H9 (cell line): ENCODE data around the gene METTL26. TPM values are rescaled to one million over a fixed set of nuclear protein-coding genes. Genes with fewer than 3 reads are reported as not detected.

Experiments
- DNase-seq: peaks from one replicate; pipeline ENCODE4 v3.0.0-alpha.2; 2017
- H2AFZ ChIP-seq: one replicate; pipeline ENCODE4 v1.6.1; 2013; ENCODE audit warnings: mild to moderate bottlenecking, low read length, control low read depth, moderate library complexity
- H2AK5ac ChIP-seq: 2 replicates; pipeline ENCODE4 v1.6.1; 2013; ENCODE audit warnings: low read length, control low read depth, mixed read lengths; ENCODE audit not compliant: insufficient read length
- H2BK120ac ChIP-seq: one replicate; pipeline ENCODE4 v1.6.1; 2013; ENCODE audit warnings: low read depth, mild to moderate bottlenecking, low read length, control low read depth, inconsistent platforms; ENCODE audit not compliant: poor library complexity, severe bottlenecking
- H2BK12ac ChIP-seq: 2 replicates; pipeline ENCODE4 v1.6.1; 2013; ENCODE audit warnings: low read length, control low read depth, mixed read lengths, low read depth; ENCODE audit not compliant: insufficient read length
- H2BK15ac ChIP-seq: 2 replicates; pipeline ENCODE4 v1.6.1; 2013; ENCODE audit warnings: low read depth, low read length, control low read depth
- H2BK20ac ChIP-seq: one replicate; pipeline ENCODE4 v1.6.1; 2013; ENCODE audit warnings: low read depth, mild to moderate bottlenecking, low read length, control low read depth, inconsistent platforms; ENCODE audit not compliant: poor library complexity, severe bottlenecking
- H2BK5ac ChIP-seq: 2 replicates; pipeline ENCODE4 v1.6.1; 2013; ENCODE audit warnings: low read length, control low read depth, mixed read lengths; ENCODE audit not compliant: insufficient read length
- H3K14ac ChIP-seq: 2 replicates; pipeline ENCODE4 v1.6.1; 2013; ENCODE audit warnings: low read length, control low read depth; ENCODE audit not compliant: insufficient read depth
- H3K18ac ChIP-seq: 2 replicates; pipeline ENCODE4 v1.6.1; 2013; ENCODE audit warnings: low read depth, mild to moderate bottlenecking, mixed read lengths, low read length, control low read depth; ENCODE audit not compliant: insufficient read length
- H3K23ac ChIP-seq: 2 replicates; pipeline ENCODE4 v1.6.1; 2013; ENCODE audit warnings: low read length, control low read depth, mixed read lengths, low read depth; ENCODE audit not compliant: insufficient read length
- H3K23me2 ChIP-seq: 2 replicates; pipeline ENCODE4 v1.6.1; 2013; ENCODE audit warnings: low read depth, mild to moderate bottlenecking, mixed read lengths, low read length, control low read depth; ENCODE audit not compliant: insufficient read length, poor library complexity, severe bottlenecking
- H3K27ac ChIP-seq: 2 replicates; pipeline ENCODE4 v1.5.1; 2013; ENCODE audit warnings: low read length, control low read depth, mixed read lengths, low read depth; ENCODE audit not compliant: insufficient read length
- H3K27me3 ChIP-seq: 2 replicates; pipeline ENCODE4 v1.6.1; 2013; ENCODE audit warnings: low read length, control low read depth, inconsistent platforms; ENCODE audit not compliant: insufficient read depth
- H3K4ac ChIP-seq: 2 replicates; pipeline ENCODE4 v1.6.1; 2013; ENCODE audit warnings: low read depth, mild to moderate bottlenecking, control low read depth, inconsistent platforms, low read length, moderate library complexity
- H3K4me1 ChIP-seq: 2 replicates; pipeline ENCODE4 v1.6.1; 2013; ENCODE audit warnings: low read length, control low read depth, inconsistent platforms; ENCODE audit not compliant: insufficient read depth
- H3K4me2 ChIP-seq: 2 replicates; pipeline ENCODE4 v1.6.1; 2013; ENCODE audit warnings: low read length, control low read depth, mixed read lengths; ENCODE audit not compliant: insufficient read length, insufficient read depth
- H3K56ac ChIP-seq: 2 replicates; pipeline ENCODE4 v1.6.1; 2013; ENCODE audit warnings: low read depth, mild to moderate bottlenecking, mixed read lengths, low read length, control low read depth; ENCODE audit not compliant: insufficient read length
- H3K79me1 ChIP-seq: 2 replicates; pipeline ENCODE4 v1.6.1; 2013; ENCODE audit warnings: low read depth, mild to moderate bottlenecking, moderate library complexity, low read length, control low read depth, inconsistent platforms; ENCODE audit not compliant: insufficient read depth, poor library complexity, severe bottlenecking
- H3K79me2 ChIP-seq: 2 replicates; pipeline ENCODE4 v1.6.1; 2013; ENCODE audit warnings: low read length, control low read depth, inconsistent platforms; ENCODE audit not compliant: insufficient read depth
- H3K9ac ChIP-seq: 2 replicates; pipeline ENCODE4 v1.6.1; 2013; ENCODE audit warnings: low read length, control low read depth, mixed read lengths; ENCODE audit not compliant: insufficient read length; ENCODE audit errors: extremely low read depth
- H3K9me3 ChIP-seq: one replicate; pipeline ENCODE4 v1.6.1; 2013; ENCODE audit warnings: low read depth, low read length, inconsistent platforms; ENCODE audit not compliant: control insufficient read depth
- H3T11ph ChIP-seq: one replicate; pipeline ENCODE4 v1.6.1; 2013; ENCODE audit warnings: mild to moderate bottlenecking, low read length, control low read depth, inconsistent platforms
- H4K20me1 ChIP-seq: one replicate; pipeline ENCODE4 v1.6.1; 2013; ENCODE audit not compliant: control insufficient read depth, insufficient read length, insufficient read depth
- H4K5ac ChIP-seq: 2 replicates; pipeline ENCODE4 v1.6.1; 2013; ENCODE audit warnings: low read depth, mild to moderate bottlenecking, mixed read lengths, low read length, control low read depth; ENCODE audit not compliant: insufficient read length
- H4K8ac ChIP-seq: replicated peaks from 2 replicates; pipeline ENCODE4 v1.6.1; 2013; ENCODE audit warnings: low read length, control low read depth, mixed read lengths, low read depth; ENCODE audit not compliant: insufficient read length
- H4K91ac ChIP-seq: 2 replicates; pipeline ENCODE4 v1.6.1; 2013; ENCODE audit warnings: low read depth, mild to moderate bottlenecking, moderate library complexity, mixed read lengths, low read length, control low read depth; ENCODE audit not compliant: insufficient read length
- H3K27ac Mint-ChIP-seq, 3 experiments: 2 replicates in 2 of 3; 3 replicates in 1 of 3; pipeline ENCODE4 v1.8.0; 2020 to 2021; ENCODE audit warnings: mixed read lengths in 3 of 3, mild to moderate bottlenecking in 1 of 3, moderate library complexity in 1 of 3
- H3K27me3 Mint-ChIP-seq: 2 replicates; pipeline ENCODE4 v1.8.0; 2021; ENCODE audit warnings: low read depth, mild to moderate bottlenecking, moderate library complexity, mixed read lengths
- H3K36me3 Mint-ChIP-seq, 3 experiments: 2 replicates in 2 of 3; 3 replicates in 1 of 3; pipeline ENCODE4 v1.8.0; 2020 to 2021; ENCODE audit warnings: low read depth in 3 of 3, mixed read lengths in 3 of 3; ENCODE audit not compliant: insufficient read depth in 1 of 3
- H3K4me1 Mint-ChIP-seq, 2 experiments: 2 replicates each; pipeline ENCODE4 v1.8.0; 2020; ENCODE audit warnings: mixed read lengths in 2 of 2
- H3K4me3 Mint-ChIP-seq, 2 experiments: 2 replicates in 1 of 2; 3 replicates in 1 of 2; pipeline ENCODE4 v1.8.0; 2020 to 2021; ENCODE audit warnings: mild to moderate bottlenecking in 2 of 2, mixed read lengths in 2 of 2, moderate library complexity in 1 of 2
- H3K9me3 Mint-ChIP-seq, 2 experiments: 2 replicates in 1 of 2; 3 replicates in 1 of 2; pipeline ENCODE4 v1.8.0; 2020; ENCODE audit warnings: mild to moderate bottlenecking in 2 of 2, mixed read lengths in 2 of 2, moderate library complexity in 1 of 2
- WGBS: extraction: QIAGEN DNeasy Blood & Tissue Kit; methylation state at CpG from one replicate; pipeline ENCODE4 v1.1.7; 2013; ENCODE audit warnings: missing lambda C conversion rate, low lambda C conversion rate, mixed read lengths; ENCODE audit not compliant: insufficient read length; ENCODE audit errors: extremely low coverage; 5-methylcytosine and 5-hydroxymethylcytosine counted together
- total RNA-seq: library from RNA; stranded (reverse); gene quantifications from 2 replicates; pipeline ENCODE4 v1.2.1, GENCODE V29; 2021
- TF ChIP-seq, protein P1 (sequence below): fragments of 200-600 bp; sonication (generic); conservative IDR thresholded peaks from 3 replicates; pipeline ENCODE4 v1.8.0; 2021; ENCODE audit warnings: antibody characterized with exemption, mild to moderate bottlenecking

Gene METTL26
- total RNA-seq, 1 experiment from 2014 or later = 108 TPM

DNA sequence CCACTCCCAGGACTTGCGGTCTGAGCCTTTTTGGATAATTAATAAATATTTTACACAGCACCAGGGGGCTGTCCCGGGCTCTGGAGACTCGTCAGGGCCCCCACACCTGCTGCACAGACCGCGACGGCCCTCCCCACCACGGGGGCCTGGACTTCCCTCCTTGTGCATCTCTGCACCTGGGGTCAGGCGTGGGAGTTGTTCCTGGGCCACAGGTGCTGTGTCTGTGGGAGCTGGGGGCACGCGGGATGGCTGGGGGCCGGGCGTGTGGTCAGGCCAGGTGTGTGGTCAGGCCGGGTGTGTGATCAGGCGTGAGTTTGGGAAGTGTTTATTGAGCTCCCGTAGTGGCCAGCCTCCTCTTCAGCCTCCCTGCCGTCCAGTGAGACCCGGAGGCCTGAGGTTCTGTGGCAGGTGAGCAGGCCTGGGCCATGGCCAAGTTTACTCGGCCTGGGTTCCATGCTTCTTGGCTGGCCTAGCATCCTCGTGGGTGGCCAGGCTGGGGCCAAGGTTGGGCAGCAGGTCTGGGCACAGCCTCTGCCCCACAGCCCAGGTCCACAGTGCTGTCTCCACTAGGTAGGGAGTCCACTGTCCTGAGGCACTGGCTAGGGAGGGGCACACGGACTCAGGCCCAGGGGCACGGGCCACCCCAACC lies 42.2 kb upstream of the METTL26 start:
- Histone ChIP-seq H3T11ph (no peak overlapping the region), H3K4me2 (no peak overlapping the region), H2BK15ac (no peak overlapping the region), H2BK12ac (no peak overlapping the region), H2AFZ (no peak overlapping the region), H3K27ac (no peak overlapping the region), H3K23ac (no peak overlapping the region), H3K23me2 (peaks cover 15% of the 10 kb centered on the region), H2BK20ac (no peak overlapping the region), H3K18ac (no peak overlapping the region), H3K79me1 (no peaks in the 10 kb centered on the region), H2BK5ac (no peak overlapping the region), H4K5ac (no peak overlapping the region), H4K91ac (no peak overlapping the region), H3K9me3 (no peaks in the 10 kb centered on the region), H4K8ac (no peak overlapping the region), H4K20me1 (no peaks in the 10 kb centered on the region), H3K56ac (no peak overlapping the region), H3K9ac (no peak overlapping the region), H3K79me2 (peaks cover 2% of the 10 kb centered on the region; the same call in 1 of the 2 replicates), H2AK5ac (no peak overlapping the region), H3K4me1 (no peaks in the 10 kb centered on the region), H3K4ac (no peak overlapping the region), H3K27me3 (no peaks in the 10 kb centered on the region), H3K14ac (no peak overlapping the region; the same call in 1 of the 2 replicates), H2BK120ac (no peak overlapping the region)
- peaks cover 3% of the 10 kb centered on the region; the same call in 1 of the 2 replicates for H3K27me3 Mint-ChIP-seq
- peaks cover 14 to 27% (median 21%) of the 10 kb centered on the region in 3 experiments; a peak in 6 of 7 replicates for H3K36me3 Mint-ChIP-seq
- H3K4me1 Mint-ChIP-seq = peaks cover 23 to 41% of the 10 kb centered on the region in 2 experiments
- TF ChIP-seq, protein P1, sequence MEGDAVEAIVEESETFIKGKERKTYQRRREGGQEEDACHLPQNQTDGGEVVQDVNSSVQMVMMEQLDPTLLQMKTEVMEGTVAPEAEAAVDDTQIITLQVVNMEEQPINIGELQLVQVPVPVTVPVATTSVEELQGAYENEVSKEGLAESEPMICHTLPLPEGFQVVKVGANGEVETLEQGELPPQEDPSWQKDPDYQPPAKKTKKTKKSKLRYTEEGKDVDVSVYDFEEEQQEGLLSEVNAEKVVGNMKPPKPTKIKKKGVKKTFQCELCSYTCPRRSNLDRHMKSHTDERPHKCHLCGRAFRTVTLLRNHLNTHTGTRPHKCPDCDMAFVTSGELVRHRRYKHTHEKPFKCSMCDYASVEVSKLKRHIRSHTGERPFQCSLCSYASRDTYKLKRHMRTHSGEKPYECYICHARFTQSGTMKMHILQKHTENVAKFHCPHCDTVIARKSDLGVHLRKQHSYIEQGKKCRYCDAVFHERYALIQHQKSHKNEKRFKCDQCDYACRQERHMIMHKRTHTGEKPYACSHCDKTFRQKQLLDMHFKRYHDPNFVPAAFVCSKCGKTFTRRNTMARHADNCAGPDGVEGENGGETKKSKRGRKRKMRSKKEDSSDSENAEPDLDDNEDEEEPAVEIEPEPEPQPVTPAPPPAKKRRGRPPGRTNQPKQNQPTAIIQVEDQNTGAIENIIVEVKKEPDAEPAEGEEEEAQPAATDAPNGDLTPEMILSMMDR = no peak
- H3K4me3 Mint-ChIP-seq = no peak overlapping the region
- no peaks in the 10 kb centered on the region for H3K9me3 Mint-ChIP-seq
- DNase-seq = no peak
- no peak overlapping the region for H3K27ac Mint-ChIP-seq
- no CpG with 5 or more reads among the region's 21 CpGs for WGBS
